ENCODE measurements around the gene PPP1R2B.
"Not testable (repeated sequence)": the region's sequence is repeated elsewhere in the genome, so short reads cannot be mapped to it uniquely, and the experiment has no call there.

The PPP1R2B gene

DNA sequence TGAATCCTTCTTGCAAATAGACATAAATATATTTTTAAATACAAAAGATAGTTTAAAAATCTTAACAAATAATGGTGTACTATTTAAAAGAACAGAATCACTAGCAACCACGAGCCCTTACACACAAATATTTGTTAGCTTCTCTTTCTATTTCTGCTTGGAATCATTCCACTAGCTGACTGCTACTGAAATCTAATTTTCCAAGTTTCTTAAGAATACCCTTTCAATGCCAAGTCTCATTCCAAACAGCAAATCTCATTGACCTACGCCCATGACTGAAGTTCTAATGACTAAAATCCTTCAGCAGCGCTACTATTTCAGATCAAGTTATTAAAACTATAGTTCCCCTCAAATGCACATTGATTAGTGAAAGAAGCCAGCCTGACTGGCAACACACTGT is 13.2 kb upstream of the PPP1R2B start:
- no peak for DNase-seq (ENCODE audit: low spot score)
- TF ChIP-seq, protein P1, sequence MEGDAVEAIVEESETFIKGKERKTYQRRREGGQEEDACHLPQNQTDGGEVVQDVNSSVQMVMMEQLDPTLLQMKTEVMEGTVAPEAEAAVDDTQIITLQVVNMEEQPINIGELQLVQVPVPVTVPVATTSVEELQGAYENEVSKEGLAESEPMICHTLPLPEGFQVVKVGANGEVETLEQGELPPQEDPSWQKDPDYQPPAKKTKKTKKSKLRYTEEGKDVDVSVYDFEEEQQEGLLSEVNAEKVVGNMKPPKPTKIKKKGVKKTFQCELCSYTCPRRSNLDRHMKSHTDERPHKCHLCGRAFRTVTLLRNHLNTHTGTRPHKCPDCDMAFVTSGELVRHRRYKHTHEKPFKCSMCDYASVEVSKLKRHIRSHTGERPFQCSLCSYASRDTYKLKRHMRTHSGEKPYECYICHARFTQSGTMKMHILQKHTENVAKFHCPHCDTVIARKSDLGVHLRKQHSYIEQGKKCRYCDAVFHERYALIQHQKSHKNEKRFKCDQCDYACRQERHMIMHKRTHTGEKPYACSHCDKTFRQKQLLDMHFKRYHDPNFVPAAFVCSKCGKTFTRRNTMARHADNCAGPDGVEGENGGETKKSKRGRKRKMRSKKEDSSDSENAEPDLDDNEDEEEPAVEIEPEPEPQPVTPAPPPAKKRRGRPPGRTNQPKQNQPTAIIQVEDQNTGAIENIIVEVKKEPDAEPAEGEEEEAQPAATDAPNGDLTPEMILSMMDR (IDR thresholded peaks at IDR 0.05), result no peak
- Histone ChIP-seq H3K4me3 (no peak overlapping the region), H3K27ac (no peak overlapping the region)

DNA sequence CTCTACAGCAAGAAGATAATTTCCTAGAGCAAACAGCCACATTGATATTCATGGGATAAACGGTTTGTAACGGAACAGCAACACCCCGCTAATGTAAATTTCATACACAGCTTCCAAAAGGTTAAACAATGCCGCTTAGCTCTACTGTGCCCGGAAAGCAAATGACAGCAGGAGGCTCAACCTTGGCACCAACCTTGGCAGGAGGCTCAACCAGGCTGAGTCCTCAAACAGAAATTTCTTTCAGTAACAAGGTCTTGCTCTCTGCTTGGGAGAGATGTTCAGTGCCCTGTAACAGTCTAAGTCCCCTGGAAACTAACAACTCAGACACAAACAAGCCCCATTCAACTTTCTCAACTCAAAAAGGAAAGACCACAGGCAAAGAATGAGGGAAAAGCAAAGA is 11.1 kb upstream of the PPP1R2B start:
- DNase-seq (ENCODE audit: low spot score), result no peak
- TF ChIP-seq, protein P1 (IDR thresholded peaks at IDR 0.05), result no peak
- Histone ChIP-seq H3K4me3 (no peak overlapping the region), H3K27ac (no peak overlapping the region)

DNA sequence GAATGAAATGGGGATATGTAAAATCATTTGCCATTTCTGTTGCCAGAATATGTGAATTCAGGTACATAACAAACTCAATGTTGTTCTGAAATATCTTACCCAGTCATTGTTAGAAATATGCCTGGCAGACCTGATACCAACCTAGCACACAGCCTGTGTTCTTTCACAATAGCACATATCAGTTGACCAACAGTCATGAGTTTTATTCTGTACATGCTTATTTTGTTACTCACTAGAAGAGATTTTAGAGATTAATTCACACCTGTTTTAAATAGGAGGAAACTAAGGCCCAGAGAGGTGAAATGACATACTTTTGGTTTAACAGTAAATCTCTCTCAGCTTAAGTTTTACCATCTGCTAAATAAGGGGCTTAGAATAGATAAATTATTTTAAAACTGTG is 8.4 kb upstream of the PPP1R2B start:
- no peak overlapping the region for H3K4me3 ChIP-seq
- H3K27ac ChIP-seq, result no peak overlapping the region
- TF ChIP-seq, protein P1 (IDR thresholded peaks at IDR 0.05), result no peak
- no peak for DNase-seq (ENCODE audit: low spot score)

DNA sequence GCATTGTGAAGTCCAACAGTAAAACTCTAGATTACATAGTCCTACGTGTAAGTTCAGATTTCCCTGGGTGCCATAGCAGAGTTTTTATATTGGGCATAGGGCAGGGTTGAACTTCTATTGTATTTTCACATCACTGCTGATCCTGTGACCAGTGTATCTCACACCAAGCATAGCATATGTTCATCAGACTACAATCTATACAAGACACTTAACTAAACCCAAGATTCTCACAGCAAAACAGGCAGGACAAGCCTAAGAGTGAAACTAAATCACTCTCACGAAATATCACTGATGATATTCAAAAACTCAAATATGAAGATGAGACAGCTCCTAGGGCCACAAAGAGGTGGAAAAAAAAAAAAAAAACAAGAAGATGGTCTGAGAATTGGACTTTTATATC is 3.2 kb upstream of the PPP1R2B start:
- H3K4me3 ChIP-seq, result no peak overlapping the region

DNA sequence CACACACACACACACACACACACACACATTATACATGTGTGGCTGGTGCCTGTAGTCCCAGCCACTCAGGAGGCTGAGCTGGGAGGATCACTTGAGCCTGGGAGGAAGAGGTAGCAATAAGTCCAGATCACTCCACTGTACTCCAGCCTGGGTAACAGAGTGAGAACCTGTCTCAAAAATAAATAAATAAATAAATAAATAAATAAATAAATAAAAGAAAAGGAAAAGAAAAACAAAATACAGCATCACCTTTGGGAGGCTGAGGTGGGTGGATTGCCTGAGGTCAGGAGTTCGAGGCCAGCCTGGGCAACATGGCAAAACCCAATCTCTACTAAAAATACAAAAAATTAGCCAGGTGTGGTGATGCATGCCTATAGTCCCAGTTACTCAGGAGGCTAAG is 1.6 kb upstream of the PPP1R2B start:
- H3K27ac ChIP-seq; DNase-seq (ENCODE audit: low spot score); H3K4me3 ChIP-seq: not testable (repeated sequence)

More for the DNA sequence above, 3.2 kb upstream of the PPP1R2B start:
- DNase-seq (ENCODE audit: low spot score), result no peak
- TF ChIP-seq, protein P1 (IDR thresholded peaks at IDR 0.05), result no peak
- H3K27ac ChIP-seq, result no peak overlapping the region

DNA sequence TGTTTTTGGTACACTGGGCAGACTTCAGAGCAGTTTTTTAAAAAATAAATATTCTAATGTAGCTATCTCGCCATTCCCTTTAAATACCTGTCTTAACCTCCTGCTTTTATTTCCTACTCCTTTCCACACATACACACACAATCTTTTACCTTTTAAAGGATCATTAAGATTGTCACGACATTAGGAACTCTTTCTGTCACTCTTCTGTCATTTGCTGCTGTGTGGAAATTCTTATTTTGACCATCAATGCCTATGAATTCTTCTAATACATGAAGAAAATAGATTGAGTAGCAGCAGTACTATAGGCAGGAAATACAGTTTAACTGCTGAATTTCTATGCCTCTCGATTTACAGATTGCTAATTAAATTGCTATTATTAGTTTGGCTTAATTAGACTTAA is 1.8 kb downstream of the PPP1R2B start:
- Histone ChIP-seq H3K4me3 (no peak overlapping the region), H3K27ac (no peak overlapping the region)
- TF ChIP-seq, protein P1 (IDR thresholded peaks at IDR 0.05), result no peak
- DNase-seq (ENCODE audit: low spot score), result no peak

DNA sequence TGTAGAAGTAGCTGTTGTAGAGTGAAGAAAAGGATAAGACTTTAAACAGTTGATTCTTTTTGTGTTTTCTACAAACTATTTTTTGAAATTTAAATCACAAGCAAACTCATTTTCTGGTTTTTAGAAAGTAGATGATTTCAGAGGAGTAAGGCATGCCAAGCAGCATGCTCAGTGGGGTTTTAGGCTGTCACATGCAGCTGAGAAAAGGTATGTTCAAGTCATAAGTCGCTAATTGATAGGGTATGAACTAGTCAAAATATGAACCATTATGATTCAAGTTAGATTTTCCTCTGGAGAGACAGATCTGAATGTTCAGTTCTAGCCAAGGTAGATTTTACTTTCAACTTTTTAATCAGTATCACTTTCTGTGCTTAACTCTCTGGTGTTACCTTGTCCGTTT is 3.0 kb downstream of the PPP1R2B start:
- not testable (repeated sequence) for H3K4me3 ChIP-seq; DNase-seq (ENCODE audit: low spot score); H3K27ac ChIP-seq

DNA sequence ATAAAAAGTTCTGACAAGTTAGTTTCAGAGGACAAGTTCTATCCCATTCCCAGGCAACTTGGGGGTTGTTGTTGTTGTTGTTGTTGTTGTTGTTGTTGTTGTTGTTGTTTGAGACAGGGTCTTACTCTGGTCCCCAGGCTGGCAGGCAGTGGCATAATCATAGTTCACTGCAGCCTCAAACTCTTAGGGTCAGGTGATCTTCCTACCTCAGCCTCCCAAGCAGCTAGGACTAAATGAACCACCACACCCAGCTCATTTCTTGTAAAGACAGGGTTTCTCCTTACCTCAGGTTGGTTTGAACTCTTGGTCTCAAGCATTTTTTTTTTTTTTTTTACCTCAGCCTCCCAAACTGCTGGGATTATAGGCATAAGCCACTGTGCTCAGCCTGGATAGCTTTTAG is 15.3 kb downstream of the PPP1R2B start:
- Histone ChIP-seq H3K4me3 (no peak overlapping the region), H3K27ac (no peak overlapping the region)
- TF ChIP-seq, protein P1 (IDR thresholded peaks at IDR 0.05), result no peak
- no peak for DNase-seq (ENCODE audit: low spot score)

Measured in coronary artery (tissue), 2 donors.